Head of caudate nucleus (tissue), 42 donors: Measurements from ENCODE around the gene ZCCHC7.
"Not testable (repeated sequence)": the region's sequence is repeated elsewhere in the genome, so short reads cannot be mapped to it uniquely, and the experiment has no call there.

ENCODE experiments used
- DNase-seq, 42 donors: peaks; one replicate each; pipeline versions ENCODE4 v3.0.0 to v3.0.0-alpha.2; 2020 to 2021; ENCODE audit warnings: mixed read lengths in 7 of 42
- intact Hi-C: fragments of 100-400 bp; cut with DNase I; formaldehyde crosslinking; loops from one replicate; pipeline ENCODE4 v1.15.0; 2022

ZCCHC7 gene

GRCh38 chr9:37281541-37281940, 161.2 kb downstream of the ZCCHC7 start:
- intact Hi-C loops, result no loop called here
- no peak for DNase-seq

- DNase-seq, result no peak
- intact Hi-C loops, result no loop called here
Measured at GRCh38 chr9:37283730-37284325, 163.5 kb downstream of the ZCCHC7 start.

- intact Hi-C loops, result no loop called here
- DNase-seq, result no peak
Measured at GRCh38 chr9:37284636-37285035, 164.3 kb downstream of the ZCCHC7 start.

GRCh38 chr9:37286530-37287175, 166.3 kb downstream of the ZCCHC7 start:
- no peak for DNase-seq
- intact Hi-C loops, result no loop called here

GRCh38 chr9:37287317-37287716, 166.9 kb downstream of the ZCCHC7 start:
- intact Hi-C loops, result no loop called here
- no peak for DNase-seq

- DNase-seq, result no peak
- intact Hi-C loops, result no loop called here
Measured at GRCh38 chr9:37289631-37290030, 169.3 kb downstream of the ZCCHC7 start.

GRCh38 chr9:37290366-37290939, 170.1 kb downstream of the ZCCHC7 start:
- DNase-seq, result no peak
- intact Hi-C loops, result no loop called here

GRCh38 chr9:37290940-37291485, 170.6 kb downstream of the ZCCHC7 start:
- intact Hi-C loops, result no loop called here
- DNase-seq, result no peak

GRCh38 chr9:37291612-37292238, 171.4 kb downstream of the ZCCHC7 start:
- DNase-seq, intact Hi-C loops: not testable (repeated sequence)

GRCh38 chr9:37292896-37293295, 172.5 kb downstream of the ZCCHC7 start:
- DNase-seq, result no peak
- intact Hi-C loops, result no loop called here

- no peak for DNase-seq
- intact Hi-C loops, result no loop called here
Measured at GRCh38 chr9:37293664-37294524, 173.5 kb downstream of the ZCCHC7 start.

- intact Hi-C loops, result no loop called here
- no peak for DNase-seq
Measured at GRCh38 chr9:37295178-37295577, 174.8 kb downstream of the ZCCHC7 start.

GRCh38 chr9:37295796-37296195, 175.4 kb downstream of the ZCCHC7 start:
- DNase-seq, result no peak
- intact Hi-C loops, result no loop called here

- no peak for DNase-seq
- intact Hi-C loops, result no loop called here
Measured at GRCh38 chr9:37297592-37297991, 177.2 kb downstream of the ZCCHC7 start.

- no peak for DNase-seq
- intact Hi-C loops, result no loop called here
Measured at GRCh38 chr9:37300620-37301019, 180.2 kb downstream of the ZCCHC7 start.

GRCh38 chr9:37301042-37301853, 180.9 kb downstream of the ZCCHC7 start:
- no peak for DNase-seq
- intact Hi-C loops, result no loop called here

- intact Hi-C loops, result no loop called here
- no peak for DNase-seq
Measured at GRCh38 chr9:37301854-37302172, 181.4 kb downstream of the ZCCHC7 start.

- intact Hi-C loops, result no loop called here
- DNase-seq, result no peak
Measured at GRCh38 chr9:37302277-37302676, 181.9 kb downstream of the ZCCHC7 start.

- intact Hi-C loops, DNase-seq: not testable (repeated sequence)
Measured at GRCh38 chr9:37303272-37303671, 182.9 kb downstream of the ZCCHC7 start.
